Measurements from ENCODE around the gene ASCC1.
"Not testable (repeated sequence)": the region's sequence is repeated elsewhere in the genome, so short reads cannot be mapped to it uniquely, and the experiment has no call there.

ASCC1 gene

GRCh38 chr10:72215611-72216549, at the start of gene ASCC1, which contains the start of gene ANAPC16:
Gene ASCC1, minus strand, starts transcription at chr10:72216276. Its CDS starts 2,978 bp downstream, at chr10:72213298.
Gene ANAPC16, plus strand, starts transcription at chr10:72216012. Its CDS starts 7,903 bp downstream, at chr10:72223915.
- peak; percentile 17 for DNase-seq

GRCh38 chr10:72265508-72265907, 49.4 kb upstream of the ASCC1 start:
- no peak for DNase-seq

DNA sequence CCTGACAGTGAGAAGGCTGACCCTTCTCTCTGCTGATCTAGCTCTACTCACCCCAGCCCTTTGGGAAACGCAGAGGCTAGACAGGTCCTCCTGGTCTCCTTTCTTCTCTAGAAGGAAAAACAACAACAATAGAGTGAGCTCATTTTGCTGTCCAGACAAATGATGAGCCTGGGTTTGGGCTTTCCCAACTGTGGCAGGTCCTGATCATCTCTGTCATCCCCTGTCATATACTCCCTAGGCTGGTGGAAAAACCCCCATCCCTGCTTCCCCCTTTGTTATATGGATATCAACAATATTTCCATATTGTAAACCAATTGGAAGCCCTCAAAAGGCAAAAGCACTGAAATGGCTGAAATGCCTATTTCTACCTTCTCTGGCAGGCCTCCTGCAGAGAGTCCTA, 48.5 kb upstream of the ASCC1 start:
- DNase-seq, result no peak

DNA sequence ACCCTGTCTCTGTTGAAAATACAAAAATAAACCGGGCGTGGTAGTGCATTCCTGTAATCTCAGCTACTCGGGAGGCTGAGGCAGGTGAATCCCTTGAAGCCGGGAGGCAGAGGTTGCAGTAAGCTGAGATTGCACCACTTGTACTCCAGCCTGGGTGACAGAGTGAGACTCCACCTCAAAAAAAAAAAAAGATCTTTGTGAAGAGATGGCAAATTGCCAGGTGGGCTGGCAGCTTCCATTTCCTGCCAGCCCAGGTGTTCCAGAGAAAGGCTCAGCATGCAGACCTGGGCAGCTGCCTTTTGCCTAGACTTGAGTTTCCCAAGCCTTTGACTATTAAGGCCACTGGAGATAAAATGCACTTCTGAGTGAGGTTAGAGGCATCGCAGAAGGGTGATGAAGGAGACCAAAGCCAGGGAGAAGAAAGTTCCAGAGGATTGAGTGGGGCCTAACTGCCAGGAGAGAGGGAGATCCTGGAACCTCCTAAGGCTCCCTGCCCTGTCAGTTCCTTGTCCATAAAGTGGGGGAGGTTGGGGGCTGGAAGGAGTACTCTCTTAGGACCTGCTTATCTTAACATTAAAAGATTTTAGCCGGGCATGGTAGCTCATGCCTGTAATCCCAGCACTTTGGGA, 47.7 kb upstream of the ASCC1 start:
- peak; percentile 62 for DNase-seq

- DNase-seq, result no peak
These were observed 45.8 kb upstream of the ASCC1 start for GRCh38 chr10:72261784-72262404.

DNA sequence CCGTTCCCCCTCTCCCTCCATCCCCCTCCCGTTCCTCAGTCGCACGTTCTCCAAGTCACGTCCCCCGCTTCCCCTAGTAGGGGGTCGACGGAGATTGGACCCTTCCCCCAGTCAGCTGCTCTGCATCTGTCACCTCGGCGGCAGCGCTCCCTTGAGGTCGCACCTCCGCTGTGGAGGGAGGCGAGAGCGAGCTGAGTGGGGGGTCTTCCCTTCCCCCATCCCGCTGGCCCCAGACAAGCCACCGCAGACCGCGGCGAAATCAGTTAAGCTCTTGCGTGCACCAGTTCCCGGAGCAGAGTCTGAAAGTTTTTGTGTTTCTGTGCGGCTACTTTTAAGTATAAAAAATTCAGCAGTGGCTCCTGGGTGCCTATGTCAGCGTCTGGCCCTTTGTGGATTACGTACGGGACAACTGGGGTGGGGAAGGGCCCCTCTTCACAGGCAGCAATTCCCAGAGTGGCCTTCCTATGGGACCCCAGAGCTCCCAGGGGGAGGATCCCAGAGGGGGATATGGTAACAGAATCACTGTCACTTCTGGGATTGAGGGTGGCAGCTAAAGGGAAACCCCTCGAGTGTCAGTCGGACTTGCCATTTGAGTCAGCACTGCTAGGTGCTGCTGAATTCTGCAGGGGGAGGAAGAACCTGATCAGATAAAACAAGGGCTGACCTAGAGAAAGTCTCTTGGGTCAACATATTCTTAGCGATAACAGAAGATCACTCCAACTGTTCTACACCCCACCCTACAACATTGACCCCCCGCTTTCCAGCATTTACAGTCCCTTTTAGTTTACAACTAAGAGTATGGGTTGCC, 45.1 kb upstream of the ASCC1 start:
- no peak for DNase-seq

DNA sequence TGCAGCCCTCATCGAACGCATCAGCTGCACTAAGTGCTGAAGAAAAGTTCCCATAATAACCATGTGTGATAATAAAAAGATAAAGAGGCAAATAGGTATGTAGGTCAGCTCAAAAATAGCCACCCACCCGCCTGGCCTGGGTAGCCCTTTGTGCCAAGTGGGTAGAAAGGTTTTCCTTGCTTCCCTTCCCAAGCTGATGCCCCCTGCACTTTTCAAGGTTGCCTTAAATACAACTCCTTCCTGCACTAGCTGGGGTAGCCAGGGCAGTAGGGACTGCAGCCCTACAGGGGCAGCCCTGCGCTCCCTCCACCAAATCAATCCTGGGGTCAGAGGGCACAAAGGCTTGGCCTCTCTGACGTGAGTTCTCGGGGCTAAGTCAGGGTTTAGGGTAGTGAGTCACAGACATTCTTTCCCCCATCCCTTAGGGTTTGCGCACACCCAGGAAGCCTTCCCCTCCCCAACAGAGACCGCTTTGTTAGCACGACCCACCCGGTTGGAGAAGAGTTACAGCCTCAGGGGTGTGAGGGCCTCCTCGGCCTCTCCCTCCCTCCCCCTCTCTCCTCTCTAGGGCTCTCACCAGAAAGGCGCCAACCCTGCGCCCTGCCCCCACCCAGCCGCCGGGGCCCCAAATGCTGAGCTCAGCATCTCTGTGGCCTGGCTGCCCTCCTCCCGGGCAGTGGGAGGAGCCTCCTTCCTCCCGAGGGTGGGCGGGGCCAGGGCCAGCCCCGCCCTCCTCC, 44.3 kb upstream of the ASCC1 start:
- DNase-seq, result peak; percentile 21

GRCh38 chr10:72259491-72260238, 43.6 kb upstream of the ASCC1 start:
- DNase-seq, result no peak

- no peak for DNase-seq
These were observed 42.5 kb upstream of the ASCC1 start for GRCh38 chr10:72258617-72259016.

DNA sequence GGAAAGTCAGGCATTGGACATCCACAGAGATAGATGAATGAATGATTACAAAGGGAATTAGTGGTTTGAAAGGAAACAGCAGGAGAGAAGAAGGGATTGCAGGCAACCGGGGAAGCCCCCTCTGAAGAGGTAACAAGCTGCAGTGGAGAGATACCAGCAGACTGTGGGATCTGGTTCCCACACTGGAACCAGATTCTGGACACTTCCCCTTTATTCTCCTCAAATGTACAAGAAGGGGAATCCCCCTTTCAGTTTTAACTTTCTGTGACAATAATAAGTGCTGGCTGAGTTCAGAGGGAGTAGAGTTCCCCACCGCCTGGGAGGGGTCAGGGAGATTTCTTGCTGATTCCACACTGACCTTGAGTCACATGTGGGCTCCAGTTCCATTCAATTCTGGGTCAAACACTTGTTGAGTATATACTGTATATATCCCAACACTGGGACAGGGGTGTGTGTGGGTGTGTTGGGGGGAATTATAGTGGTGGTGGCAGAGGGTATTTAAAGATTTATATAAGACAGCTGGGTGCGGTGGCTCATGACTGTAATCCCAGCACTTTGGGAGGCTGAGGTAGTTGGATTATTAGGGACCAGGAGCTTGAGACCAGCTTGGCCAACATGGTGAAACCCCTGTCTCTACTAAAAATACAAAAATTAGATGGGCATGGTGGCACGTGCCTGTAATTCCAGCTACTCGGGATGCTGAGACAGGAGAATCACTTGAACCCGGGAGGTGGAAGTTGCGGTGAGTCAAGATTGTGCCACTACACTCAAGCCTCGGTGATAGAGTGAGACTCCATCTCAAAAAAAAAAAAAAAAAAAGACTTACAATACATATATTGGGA, 41.2 kb upstream of the ASCC1 start:
- DNase-seq, result no peak

DNA sequence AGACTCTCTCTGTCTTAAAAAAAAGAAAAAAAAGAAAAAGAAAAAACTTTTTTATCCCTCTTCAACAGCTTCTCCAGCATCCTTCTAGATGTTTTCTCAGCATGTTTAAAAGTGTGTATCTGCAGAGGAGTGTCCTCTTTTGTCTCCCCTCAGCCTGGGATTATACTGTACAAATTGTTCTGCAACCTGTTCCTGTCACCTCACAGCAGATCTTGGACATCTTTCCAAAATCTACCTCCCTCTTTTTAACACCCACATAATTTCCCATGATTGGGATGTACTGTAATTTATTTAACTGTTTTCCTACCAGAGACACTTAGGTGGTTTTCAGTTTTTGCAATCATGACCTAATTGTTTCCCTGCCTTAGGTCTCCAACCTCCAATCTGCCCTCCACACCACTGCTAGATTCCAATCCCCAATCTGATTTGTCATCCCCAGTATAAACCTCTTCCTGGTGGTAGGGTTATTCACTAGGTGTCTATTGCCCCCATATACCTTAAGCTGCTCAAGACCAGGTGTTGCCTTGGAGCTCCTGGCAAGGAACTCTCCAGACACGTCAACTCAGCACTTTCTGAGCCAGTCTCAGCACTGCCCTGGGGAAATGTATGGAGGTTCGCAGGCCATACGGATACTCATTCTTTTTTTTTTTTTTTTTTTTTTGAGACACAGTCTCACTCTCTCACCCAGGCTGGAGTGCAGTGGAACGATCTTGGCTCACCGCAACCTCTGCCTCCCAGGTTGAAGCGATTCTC, 40.1 kb upstream of the ASCC1 start:
- no peak for DNase-seq

- no peak for DNase-seq
These were observed 38.9 kb upstream of the ASCC1 start for GRCh38 chr10:72254813-72255568.

DNA sequence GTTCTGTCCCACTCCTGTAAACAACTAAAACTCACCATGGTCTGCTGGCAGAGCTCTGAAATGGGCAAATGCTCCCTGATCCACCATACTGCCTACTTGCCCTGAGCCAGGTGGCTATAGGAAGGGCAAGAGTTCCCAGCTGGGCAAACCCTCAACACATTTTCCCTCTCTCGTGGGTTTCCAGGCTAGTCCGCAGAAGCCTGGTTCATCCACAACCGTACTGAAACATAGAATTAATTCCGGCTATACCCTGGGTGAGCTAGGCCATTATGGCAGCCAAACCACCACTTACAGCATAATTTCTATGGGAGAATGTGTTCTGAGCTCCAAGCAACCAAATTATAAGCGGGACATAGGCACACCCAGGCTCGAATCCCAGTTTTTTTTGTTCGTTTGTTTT, 37.5 kb upstream of the ASCC1 start:
- DNase-seq, result no peak

- no peak for DNase-seq
These were observed 36.9 kb upstream of the ASCC1 start for GRCh38 chr10:72252972-72253371.

- no peak for DNase-seq
These were observed 35.6 kb upstream of the ASCC1 start for GRCh38 chr10:72251635-72252034.

GRCh38 chr10:72250666-72251065, 34.6 kb upstream of the ASCC1 start:
- no peak for DNase-seq

GRCh38 chr10:72249176-72249862, 33.2 kb upstream of the ASCC1 start:
- not testable (repeated sequence) for DNase-seq

Data from NCI-H187 treated with DMSO at 0.1 percent for 48 hours (cell line).